ENCODE measurements around the gene FAM78A. TPM values are rescaled to one million over a fixed set of nuclear protein-coding genes. Genes with fewer than 3 reads are reported as not detected.

Gene FAM78A
- polyA plus RNA-seq, 1 donor from 2014 or later = 0.47 TPM

DNA sequence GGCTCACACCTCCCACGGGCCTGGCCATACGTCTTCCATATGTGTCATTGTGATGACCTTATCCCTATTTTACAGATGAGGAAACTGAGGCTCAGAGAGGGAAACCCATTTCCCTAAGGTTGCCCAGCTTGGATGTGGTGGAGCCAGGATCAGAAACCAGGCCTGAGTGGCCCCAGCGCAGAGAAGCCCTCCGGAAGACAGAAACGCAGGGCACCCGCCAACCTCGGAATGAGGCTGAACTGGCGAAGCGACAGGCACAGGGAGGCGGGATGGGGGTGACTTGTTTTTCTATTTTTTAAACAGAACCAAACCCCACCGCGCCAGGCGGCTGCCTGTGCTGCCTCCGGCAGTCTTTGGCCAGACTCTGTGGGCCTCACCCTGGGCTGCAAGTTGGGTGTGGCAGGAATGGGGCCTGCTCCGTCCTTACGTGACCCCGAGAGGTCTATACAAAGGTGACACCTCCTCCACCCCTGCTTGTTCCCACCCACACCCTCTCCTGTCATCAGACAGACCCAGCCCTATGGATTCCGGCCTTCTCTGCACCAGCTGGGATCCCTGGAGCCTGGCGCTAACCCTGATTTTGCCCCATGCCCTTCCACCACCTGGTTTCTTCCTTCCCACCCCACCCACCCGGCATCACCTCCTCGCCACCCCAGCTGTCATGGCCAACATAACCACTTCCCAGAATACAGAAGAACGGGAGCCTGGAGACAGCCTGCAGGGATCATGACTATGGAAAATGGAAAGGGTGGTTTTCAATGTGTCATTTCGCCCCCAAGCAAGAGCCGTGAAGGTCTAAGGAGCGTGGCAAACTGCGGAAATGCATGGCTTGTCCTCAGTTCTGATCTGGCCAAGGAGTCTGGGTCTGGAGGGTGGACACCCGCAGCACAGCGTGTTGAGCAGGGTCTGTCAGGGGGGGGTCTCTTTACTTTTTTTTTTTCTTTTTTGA, 36.8 kb upstream of the FAM78A start:
- TF ChIP-seq, protein P1, sequence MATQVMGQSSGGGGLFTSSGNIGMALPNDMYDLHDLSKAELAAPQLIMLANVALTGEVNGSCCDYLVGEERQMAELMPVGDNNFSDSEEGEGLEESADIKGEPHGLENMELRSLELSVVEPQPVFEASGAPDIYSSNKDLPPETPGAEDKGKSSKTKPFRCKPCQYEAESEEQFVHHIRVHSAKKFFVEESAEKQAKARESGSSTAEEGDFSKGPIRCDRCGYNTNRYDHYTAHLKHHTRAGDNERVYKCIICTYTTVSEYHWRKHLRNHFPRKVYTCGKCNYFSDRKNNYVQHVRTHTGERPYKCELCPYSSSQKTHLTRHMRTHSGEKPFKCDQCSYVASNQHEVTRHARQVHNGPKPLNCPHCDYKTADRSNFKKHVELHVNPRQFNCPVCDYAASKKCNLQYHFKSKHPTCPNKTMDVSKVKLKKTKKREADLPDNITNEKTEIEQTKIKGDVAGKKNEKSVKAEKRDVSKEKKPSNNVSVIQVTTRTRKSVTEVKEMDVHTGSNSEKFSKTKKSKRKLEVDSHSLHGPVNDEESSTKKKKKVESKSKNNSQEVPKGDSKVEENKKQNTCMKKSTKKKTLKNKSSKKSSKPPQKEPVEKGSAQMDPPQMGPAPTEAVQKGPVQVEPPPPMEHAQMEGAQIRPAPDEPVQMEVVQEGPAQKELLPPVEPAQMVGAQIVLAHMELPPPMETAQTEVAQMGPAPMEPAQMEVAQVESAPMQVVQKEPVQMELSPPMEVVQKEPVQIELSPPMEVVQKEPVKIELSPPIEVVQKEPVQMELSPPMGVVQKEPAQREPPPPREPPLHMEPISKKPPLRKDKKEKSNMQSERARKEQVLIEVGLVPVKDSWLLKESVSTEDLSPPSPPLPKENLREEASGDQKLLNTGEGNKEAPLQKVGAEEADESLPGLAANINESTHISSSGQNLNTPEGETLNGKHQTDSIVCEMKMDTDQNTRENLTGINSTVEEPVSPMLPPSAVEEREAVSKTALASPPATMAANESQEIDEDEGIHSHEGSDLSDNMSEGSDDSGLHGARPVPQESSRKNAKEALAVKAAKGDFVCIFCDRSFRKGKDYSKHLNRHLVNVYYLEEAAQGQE (IDR thresholded peaks at IDR 0.05; ENCODE audit: borderline replicate concordance) = no peak
- TF ChIP-seq RAD21 (conservative IDR thresholded peaks at IDR 0.05) = no peak
- Histone ChIP-seq H4K20me1 (ENCODE audit: insufficient read depth) (no peaks in the 10 kb centered on the region), H3K4me3 (ENCODE audit: low read length) (no peak overlapping the region)

GRCh38 chr9:131312246-131312645, 35.9 kb upstream of the FAM78A start:
- Histone ChIP-seq H3K27ac (ENCODE audit: low read length) (no peak overlapping the region), H3K27me3 (ENCODE audit: insufficient read depth, low read depth, low read length) (no peaks in the 10 kb centered on the region), H2AFZ (ENCODE audit: low read depth, low read length) (no peak overlapping the region)

More for the DNA sequence above, 36.8 kb upstream of the FAM78A start:
- Histone ChIP-seq H3K36me3 (ENCODE audit: insufficient read depth, low read length) (no peaks in the 10 kb centered on the region), H3K9ac (ENCODE audit: low read length) (no peak overlapping the region), H3K9me2 (ENCODE audit: insufficient read depth, low read length) (no peaks in the 10 kb centered on the region), H3K27me3 (ENCODE audit: insufficient read depth, low read depth, low read length) (no peaks in the 10 kb centered on the region), H3K27ac (ENCODE audit: low read length) (no peak overlapping the region), H3F3A (ENCODE audit: insufficient read depth, low read length, poor library complexity, severe bottlenecking) (no peaks in the 10 kb centered on the region), H2AFZ (ENCODE audit: low read depth, low read length) (no peak overlapping the region), H3K9me3 (ENCODE audit: low read length) (no peaks in the 10 kb centered on the region), H3K4me2 (ENCODE audit: low read length) (no peak overlapping the region), H3K79me2 (replicated peaks; ENCODE audit: insufficient read depth, low read length) (no peaks in the 10 kb centered on the region)

More at GRCh38 chr9:131312246-131312645, 35.9 kb upstream of the FAM78A start:
- Histone ChIP-seq H3K9ac (ENCODE audit: low read length) (no peak overlapping the region), H3K36me3 (ENCODE audit: insufficient read depth, low read length) (no peaks in the 10 kb centered on the region), H3F3A (ENCODE audit: insufficient read depth, low read length, poor library complexity, severe bottlenecking) (no peaks in the 10 kb centered on the region), H4K20me1 (ENCODE audit: insufficient read depth) (no peaks in the 10 kb centered on the region), H3K9me2 (ENCODE audit: insufficient read depth, low read length) (no peaks in the 10 kb centered on the region), H3K79me2 (replicated peaks; ENCODE audit: insufficient read depth, low read length) (no peaks in the 10 kb centered on the region), H3K9me3 (ENCODE audit: low read length) (no peaks in the 10 kb centered on the region), H3K4me3 (ENCODE audit: low read length) (no peak overlapping the region), H3K4me2 (ENCODE audit: low read length) (no peak overlapping the region)
- TF ChIP-seq MXI1 (conservative IDR thresholded peaks at IDR 0.05; ENCODE audit: poor library complexity, severe bottlenecking) (no peak), EP300 (conservative IDR thresholded peaks at IDR 0.05; ENCODE audit: poor library complexity, severe bottlenecking) (no peak), SMC3 (conservative IDR thresholded peaks at IDR 0.05; ENCODE audit: poor library complexity) (no peak), TAF1 (IDR thresholded peaks at IDR 0.05; ENCODE audit: low read depth) (no peak), EZH2 (IDR thresholded peaks at IDR 0.05; ENCODE audit: borderline replicate concordance, insufficient read depth, low read length, poor library complexity, severe bottlenecking) (no peak), RAD21 (conservative IDR thresholded peaks at IDR 0.05) (no peak), POLR2AphosphoS5 (IDR thresholded peaks at IDR 0.05) (no peak)
- TF ChIP-seq, protein P1 (IDR thresholded peaks at IDR 0.05; ENCODE audit: borderline replicate concordance) = no peak
- TF ChIP-seq, protein P2, sequence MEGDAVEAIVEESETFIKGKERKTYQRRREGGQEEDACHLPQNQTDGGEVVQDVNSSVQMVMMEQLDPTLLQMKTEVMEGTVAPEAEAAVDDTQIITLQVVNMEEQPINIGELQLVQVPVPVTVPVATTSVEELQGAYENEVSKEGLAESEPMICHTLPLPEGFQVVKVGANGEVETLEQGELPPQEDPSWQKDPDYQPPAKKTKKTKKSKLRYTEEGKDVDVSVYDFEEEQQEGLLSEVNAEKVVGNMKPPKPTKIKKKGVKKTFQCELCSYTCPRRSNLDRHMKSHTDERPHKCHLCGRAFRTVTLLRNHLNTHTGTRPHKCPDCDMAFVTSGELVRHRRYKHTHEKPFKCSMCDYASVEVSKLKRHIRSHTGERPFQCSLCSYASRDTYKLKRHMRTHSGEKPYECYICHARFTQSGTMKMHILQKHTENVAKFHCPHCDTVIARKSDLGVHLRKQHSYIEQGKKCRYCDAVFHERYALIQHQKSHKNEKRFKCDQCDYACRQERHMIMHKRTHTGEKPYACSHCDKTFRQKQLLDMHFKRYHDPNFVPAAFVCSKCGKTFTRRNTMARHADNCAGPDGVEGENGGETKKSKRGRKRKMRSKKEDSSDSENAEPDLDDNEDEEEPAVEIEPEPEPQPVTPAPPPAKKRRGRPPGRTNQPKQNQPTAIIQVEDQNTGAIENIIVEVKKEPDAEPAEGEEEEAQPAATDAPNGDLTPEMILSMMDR (IDR thresholded peaks at IDR 0.05; ENCODE audit: poor library complexity, severe bottlenecking) = no peak
